ENCODE results near the gene NOP9.
"Not testable (repeated sequence)": the region's sequence is repeated elsewhere in the genome, so short reads cannot be mapped to it uniquely, and the experiment has no call there.

NOP9 gene

GRCh38 chr14:24353559-24354481, 54.2 kb downstream of the NOP9 start:
- no peak overlapping the region for H3K4me3 ChIP-seq (ENCODE audit: low read depth, low read length)
- TF ChIP-seq CTCF (IDR thresholded peaks at IDR 0.05; ENCODE audit: control insufficient read depth, extremely low read depth, insufficient read depth) = no peak
- no peak for DNase-seq (ENCODE audit: low read depth)

GRCh38 chr14:24354482-24354825, 54.8 kb downstream of the NOP9 start:
- DNase-seq (ENCODE audit: low read depth); H3K4me3 ChIP-seq (ENCODE audit: low read depth, low read length): not testable (repeated sequence)

- no peak overlapping the region for H3K4me3 ChIP-seq (ENCODE audit: low read depth, low read length)
- no peak for DNase-seq (ENCODE audit: low read depth)
- TF ChIP-seq CTCF (IDR thresholded peaks at IDR 0.05; ENCODE audit: control insufficient read depth, extremely low read depth, insufficient read depth) = no peak
Measured at GRCh38 chr14:24355009-24355408, 55.4 kb downstream of the NOP9 start.

- H3K4me3 ChIP-seq (ENCODE audit: low read depth, low read length) = no peak overlapping the region
- DNase-seq (ENCODE audit: low read depth) = no peak
- TF ChIP-seq CTCF (IDR thresholded peaks at IDR 0.05; ENCODE audit: control insufficient read depth, extremely low read depth, insufficient read depth) = no peak
Measured at GRCh38 chr14:24356208-24356607, 56.6 kb downstream of the NOP9 start.
